ENCODE results near the gene MORN4.
"Not testable (repeated sequence)": the region's sequence is repeated elsewhere in the genome, so short reads cannot be mapped to it uniquely, and the experiment has no call there.

Gene MORN4

GRCh38 chr10:97596101-97597082 is 36.9 kb downstream of the MORN4 start:
- no peak for DNase-seq

GRCh38 chr10:97593421-97593820 is 39.9 kb downstream of the MORN4 start:
- DNase-seq, result no peak

GRCh38 chr10:97590748-97591495 is 42.4 kb downstream of the MORN4 start:
- no peak for DNase-seq

- no peak for DNase-seq
These were observed 43.1 kb downstream of the MORN4 start for GRCh38 chr10:97590082-97590747.

- DNase-seq, result no peak
These were observed 43.8 kb downstream of the MORN4 start, which contains the start of gene C10orf62 for GRCh38 chr10:97589479-97589878. TSS of gene C10orf62 (plus strand) at chr10:97589721. CDS start at chr10:97589898, 177 bp downstream.

- DNase-seq, result no peak
These were observed 46.1 kb downstream of the MORN4 start for GRCh38 chr10:97587183-97587582.

GRCh38 chr10:97585439-97585811 is 47.9 kb downstream of the MORN4 start:
- no peak for DNase-seq

GRCh38 chr10:97584798-97585438 is 48.4 kb downstream of the MORN4 start:
- no peak for DNase-seq

- no peak for DNase-seq
These were observed 49.1 kb downstream of the MORN4 start, which contains the start of gene HOGA1 for GRCh38 chr10:97584060-97584797. TSS of gene HOGA1 (plus strand) at chr10:97584389. CDS start at chr10:97584704, 315 bp downstream.

GRCh38 chr10:97583476-97583875 is 49.8 kb downstream of the MORN4 start:
- no peak for DNase-seq

GRCh38 chr10:97582169-97582568 is 51.1 kb downstream of the MORN4 start:
- DNase-seq, result no peak

GRCh38 chr10:97580421-97581367 is 52.6 kb downstream of the MORN4 start:
- DNase-seq, result no peak

GRCh38 chr10:97578171-97578844 is 55.0 kb downstream of the MORN4 start:
- DNase-seq, result no peak

GRCh38 chr10:97577701-97578100 is 55.6 kb downstream of the MORN4 start:
- no peak for DNase-seq

- not testable (repeated sequence) for DNase-seq
These were observed 56.8 kb downstream of the MORN4 start for GRCh38 chr10:97576487-97576886.

- no peak for DNase-seq
These were observed 58.1 kb downstream of the MORN4 start for GRCh38 chr10:97575127-97575668.

GRCh38 chr10:97574374-97575126 is 58.8 kb downstream of the MORN4 start:
- DNase-seq, result no peak

- DNase-seq, result no peak
These were observed 59.6 kb downstream of the MORN4 start for GRCh38 chr10:97573672-97574071.

- DNase-seq, result no peak
These were observed 60.3 kb downstream of the MORN4 start for GRCh38 chr10:97573021-97573420.

All from activated T-cell treated with anti-CD3 and anti-CD28 coated beads, Interleukin-2, amount 50 U/mL, for 48 hours (primary cell).